ENCODE measurements around the gene GABRG3. TPM values are rescaled to one million over a fixed set of nuclear protein-coding genes. Genes with fewer than 3 reads are reported as not detected.

The GABRG3 gene
- total and polyA plus RNA-seq, 2 of the 4 experiments (the other 2 are of a cell fraction) = not detected

- Histone ChIP-seq H4K20me1 (ENCODE audit: insufficient read depth, low read length) (no peaks in the 10 kb centered on the region), H3K9me3 (ENCODE audit: control insufficient read depth, insufficient read depth, low read length) (peaks cover 15% of the 10 kb centered on the region), H3K56ac (ENCODE audit: extremely low read depth, insufficient read depth, low read length) (no peak overlapping the region), H3K23ac (ENCODE audit: low read depth, low read length) (no peak overlapping the region), H3K4me3 (ENCODE audit: insufficient read depth, low read depth, low read length) (no peak overlapping the region), H3K14ac (replicated peaks; ENCODE audit: low read depth, low read length) (no peak overlapping the region), H3K27ac (ENCODE audit: insufficient read depth, low read length) (no peak overlapping the region), H2AK9ac (replicated peaks; ENCODE audit: low read depth, low read length, poor library complexity) (no peak overlapping the region), H3K4ac (ENCODE audit: low read depth, low read length) (no peak overlapping the region), H3K9me1 (ENCODE audit: insufficient read depth, low read length) (no peaks in the 10 kb centered on the region), H3K79me1 (ENCODE audit: low read depth in 1 of 2, low read length in 2 of 2) (no peaks in the 10 kb centered on the region), H2AFZ (replicated peaks; ENCODE audit: low read length, poor library complexity) (no peak overlapping the region), H2BK20ac (ENCODE audit: low read depth, low read length) (no peak overlapping the region), H2AK5ac (ENCODE audit: low read depth, low read length) (no peak overlapping the region), H2BK15ac (ENCODE audit: low read depth, low read length) (no peak overlapping the region), H4K5ac (ENCODE audit: low read depth, low read length) (no peak overlapping the region), H3K18ac (ENCODE audit: low read depth, low read length) (no peak overlapping the region), H3K36me3 (ENCODE audit: control insufficient read depth, insufficient read depth, low read length) (no peaks in the 10 kb centered on the region), H4K91ac (ENCODE audit: insufficient read depth, low read depth, low read length) (no peak overlapping the region), H3K4me2 (ENCODE audit: low read depth, low read length) (no peak overlapping the region), H3K27me3 (ENCODE audit: control insufficient read depth, insufficient read depth, low read length) (no peaks in the 10 kb centered on the region), H3K9ac (ENCODE audit: low read depth, low read length) (no peak overlapping the region), H2BK120ac (ENCODE audit: low read depth, low read length) (no peak overlapping the region), H2BK5ac (ENCODE audit: low read depth, low read length, poor library complexity, severe bottlenecking) (no peak overlapping the region), H4K8ac (ENCODE audit: low read depth in 2 of 2, low read length in 2 of 2) (no peak overlapping the region), H3K4me1 (ENCODE audit: control insufficient read depth, insufficient read depth, low read length) (no peaks in the 10 kb centered on the region)
- WGBS, 2 experiments (ENCODE audit: extremely low coverage in 2 of 2, insufficient read length in 1 of 2) = no CpG with 5 or more reads among the region's 6 CpGs
- in situ Hi-C loops (cut with MboI; ENCODE audit: low sequenced_read_pairs) = no loop called here
- intact Hi-C loops (cut with micrococcal nuclease) = no loop called here
- ATAC-seq (ENCODE audit: low read depth) (no peak), DNase-seq (no peak)
- TF ChIP-seq CTCF (conservative IDR thresholded peaks at IDR 0.05; ENCODE audit: low read depth, low read length) (no peak), CEBPB (IDR thresholded peaks at IDR 0.05; ENCODE audit: low read depth, low read length) (no peak), NFE2L2 (IDR thresholded peaks at IDR 0.05; ENCODE audit: low read depth, low read length) (no peak), MXI1 (IDR thresholded peaks at IDR 0.05; ENCODE audit: borderline replicate concordance, low read depth, low read length) (no peak), RCOR1 (IDR thresholded peaks at IDR 0.05; ENCODE audit: insufficient replicate concordance, low read length) (no peak), POLR2A (IDR thresholded peaks at IDR 0.05; ENCODE audit: low read depth, low read length) (no peak), BHLHE40 (IDR thresholded peaks at IDR 0.05; ENCODE audit: low read depth, low read length) (no peak)
- CTCF ChIA-PET = no interaction called here
- POLR2A ChIA-PET (ENCODE audit: unreplicated experiment) = no interaction called here
- BruUV-seq (replicated peaks) = no TSS peak
- dilution Hi-C loops (cut with HindIII; ENCODE audit: low sequenced_read_pairs, unreplicated experiment) = no loop called here
Measured at GRCh38 chr15:27486683-27487647, 516.0 kb downstream of the GABRG3 start.

Measured in IMR-90 (cell line).